Adrenal gland (tissue), 5 donors: ENCODE data around the gene CLDN20.

Experiments used
- CTCF ChIP-seq, 6 experiments: fragments of 450-650 bp in 4 of 6; fragments of 200-600 bp in 2 of 6; sonication (generic) in 1 of 6; IDR thresholded peaks; 1 replicate in 5 of 6; 2 replicates in 1 of 6; pipeline versions ENCODE4 v1.5.1 to v1.8.0; 2016 to 2021; ENCODE audit warnings: antibody characterized with exemption in 6 of 6, mild to moderate bottlenecking in 2 of 6, moderate library complexity in 1 of 6
- POLR2A ChIP-seq, 2 donors: fragments of 450-650 bp; IDR thresholded peaks; one replicate each; pipeline ENCODE4 v1.6.1; 2017; ENCODE audit warnings: antibody characterized with exemption in 2 of 2, mild to moderate bottlenecking in 2 of 2, moderate library complexity in 1 of 2
- donor health status: DM: no; HTN: no; CAD: no.

- TF ChIP-seq CTCF (IDR thresholded peaks at IDR 0.05) (no peak), POLR2A (IDR thresholded peaks at IDR 0.05) (no peak)
Observed at GRCh38 chr6:155314773-155315515, 51.1 kb downstream of the CLDN20 start.
